Duodenal mucosa (tissue), 2 donors: ENCODE measurements around the gene CLEC16A.
"Not testable (repeated sequence)": the region's sequence is repeated elsewhere in the genome, so short reads cannot be mapped to it uniquely, and the experiment has no call there.

Source experiments
- H3K27ac ChIP-seq: one replicate; pipeline ENCODE4 v1.7.0; 2013; ENCODE audit warnings: low read depth, low read length
- H3K27me3 ChIP-seq, 2 donors: one replicate each; pipeline ENCODE4 v1.7.0; 2013; ENCODE audit warnings: low read length in 2 of 2, control low read depth in 1 of 2; ENCODE audit not compliant: insufficient read depth in 2 of 2, control insufficient read depth in 1 of 2
- H3K36me3 ChIP-seq, 2 donors: one replicate each; pipeline ENCODE4 v1.7.0; 2013; ENCODE audit warnings: low read length in 2 of 2, control low read depth in 1 of 2; ENCODE audit not compliant: insufficient read depth in 2 of 2, control insufficient read depth in 1 of 2
- H3K4me1 ChIP-seq, 2 donors: one replicate each; pipeline ENCODE4 v1.7.0; 2013; ENCODE audit warnings: low read length in 2 of 2, control low read depth in 1 of 2; ENCODE audit not compliant: insufficient read depth in 2 of 2, control insufficient read depth in 1 of 2
- H3K4me3 ChIP-seq, 2 donors: one replicate each; pipeline ENCODE4 v1.7.0; 2013; ENCODE audit warnings: low read length in 2 of 2, low read depth in 1 of 2
- H3K9ac ChIP-seq, 2 donors: one replicate each; pipeline ENCODE4 v1.7.0; 2013; ENCODE audit warnings: low read length in 2 of 2, low read depth in 1 of 2
- H3K9me3 ChIP-seq, 2 donors: one replicate each; pipeline ENCODE4 v1.7.0; 2013; ENCODE audit warnings: low read length in 2 of 2, control low read depth in 1 of 2; ENCODE audit not compliant: control insufficient read depth in 1 of 2

Gene CLEC16A

DNA sequence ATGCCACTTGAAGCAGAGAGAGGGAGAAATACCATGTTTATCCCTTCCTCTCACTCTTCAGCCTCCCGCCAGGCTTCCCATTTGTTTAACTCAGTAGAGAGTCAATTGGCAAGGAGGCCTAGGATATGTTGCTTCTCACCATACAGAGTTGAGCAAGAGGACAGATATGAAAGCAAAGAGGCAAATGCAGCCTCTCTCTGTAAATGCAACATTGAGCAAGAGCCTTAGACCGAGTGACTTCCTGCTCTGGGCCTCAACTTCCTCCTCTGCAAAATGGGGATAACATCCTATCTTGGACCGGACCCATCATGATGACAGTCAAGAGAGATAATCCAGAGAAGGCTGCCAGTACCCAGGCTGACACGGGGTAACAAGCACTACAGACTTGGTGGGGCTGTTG, 274.8 kb downstream of the CLEC16A start:
- no peaks in the 10 kb centered on the region for H3K36me3 ChIP-seq
- no peak overlapping the region for H3K9ac ChIP-seq
- peaks cover 3 to 4% of the 10 kb centered on the region in 2 donors for H3K4me1 ChIP-seq
- H3K27ac ChIP-seq: no peak overlapping the region
- H3K4me3 ChIP-seq: no peak overlapping the region
- peaks cover 9 to 22% of the 10 kb centered on the region in 2 donors for H3K9me3 ChIP-seq
- no peaks in the 10 kb centered on the region for H3K27me3 ChIP-seq

DNA sequence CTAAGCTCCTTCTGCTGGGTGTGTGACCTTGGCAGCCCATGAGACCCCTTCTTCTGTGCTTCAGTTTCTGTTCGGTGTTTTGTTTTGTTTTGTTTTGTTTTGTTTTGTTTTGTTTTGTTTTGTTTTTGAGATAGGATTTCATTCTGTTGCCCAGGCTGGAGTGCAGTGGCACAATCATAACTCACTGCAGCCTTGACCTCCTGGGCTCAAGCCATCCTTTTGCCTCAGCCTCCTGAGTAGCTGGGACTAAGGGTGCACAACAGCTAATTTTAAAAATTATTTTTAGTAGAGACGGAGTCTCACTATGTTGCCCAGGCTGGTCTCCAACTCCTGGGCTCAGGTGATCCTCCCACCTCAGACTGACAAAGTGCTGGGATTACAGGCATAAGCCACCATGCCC, 276.1 kb downstream of the CLEC16A start:
- not testable (repeated sequence) for H3K27me3 ChIP-seq, H3K9ac ChIP-seq, H3K4me3 ChIP-seq, H3K36me3 ChIP-seq, H3K27ac ChIP-seq
- peaks cover 9 to 22% of the 10 kb centered on the region in 2 donors for H3K9me3 ChIP-seq
- peaks cover 15 to 16% of the 10 kb centered on the region in 2 donors for H3K4me1 ChIP-seq

DNA sequence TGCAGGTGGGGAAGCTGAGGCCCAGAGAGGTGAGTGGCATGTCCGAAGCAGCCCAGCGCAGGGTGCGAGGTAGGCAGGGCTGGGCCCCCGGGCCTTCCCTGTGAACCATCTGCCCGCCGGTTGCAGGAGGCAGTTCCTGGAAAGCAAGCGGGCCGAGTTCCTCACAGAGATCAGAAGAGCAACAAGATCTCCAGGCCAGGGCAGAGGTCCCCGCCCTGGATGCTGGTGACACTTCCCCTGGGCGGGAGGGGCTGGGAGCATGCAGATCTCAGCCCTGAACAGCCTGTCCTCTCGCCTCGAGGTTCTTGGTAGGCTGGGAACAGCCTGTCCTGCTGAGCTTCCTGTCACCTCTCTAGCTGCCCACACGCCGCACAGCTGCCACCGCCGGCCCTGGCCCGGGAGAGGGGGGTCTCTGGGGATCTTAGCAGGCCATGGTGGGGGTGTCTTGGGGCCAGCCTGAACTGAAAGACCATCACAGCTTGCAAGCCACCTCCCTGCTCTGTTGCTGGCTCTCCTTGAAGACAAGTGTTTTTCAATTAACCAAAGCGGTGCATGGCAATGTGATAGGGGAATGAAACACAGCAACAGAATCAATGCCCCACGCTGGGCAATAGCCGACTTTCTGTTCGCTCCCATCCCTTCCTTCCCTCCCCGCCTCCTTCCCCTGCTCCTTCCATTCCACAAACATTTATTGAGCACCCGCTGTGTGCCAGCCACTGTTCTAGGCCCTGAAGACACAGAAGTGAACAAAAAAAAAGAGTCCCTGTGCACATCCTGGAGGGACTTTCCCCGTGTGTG, 279.9 kb downstream of the CLEC16A start:
- Histone ChIP-seq H3K9ac (peak overlapping the region in 1 of 2 donors; percentile 18), H3K27me3 (no peaks in the 10 kb centered on the region), H3K4me3 (no peak overlapping the region), H3K27ac (peak overlapping the region; percentile 11), H3K4me1 (peaks cover 15 to 16% of the 10 kb centered on the region in 2 donors), H3K9me3 (no peaks in the 10 kb centered on the region), H3K36me3 (no peaks in the 10 kb centered on the region)

DNA sequence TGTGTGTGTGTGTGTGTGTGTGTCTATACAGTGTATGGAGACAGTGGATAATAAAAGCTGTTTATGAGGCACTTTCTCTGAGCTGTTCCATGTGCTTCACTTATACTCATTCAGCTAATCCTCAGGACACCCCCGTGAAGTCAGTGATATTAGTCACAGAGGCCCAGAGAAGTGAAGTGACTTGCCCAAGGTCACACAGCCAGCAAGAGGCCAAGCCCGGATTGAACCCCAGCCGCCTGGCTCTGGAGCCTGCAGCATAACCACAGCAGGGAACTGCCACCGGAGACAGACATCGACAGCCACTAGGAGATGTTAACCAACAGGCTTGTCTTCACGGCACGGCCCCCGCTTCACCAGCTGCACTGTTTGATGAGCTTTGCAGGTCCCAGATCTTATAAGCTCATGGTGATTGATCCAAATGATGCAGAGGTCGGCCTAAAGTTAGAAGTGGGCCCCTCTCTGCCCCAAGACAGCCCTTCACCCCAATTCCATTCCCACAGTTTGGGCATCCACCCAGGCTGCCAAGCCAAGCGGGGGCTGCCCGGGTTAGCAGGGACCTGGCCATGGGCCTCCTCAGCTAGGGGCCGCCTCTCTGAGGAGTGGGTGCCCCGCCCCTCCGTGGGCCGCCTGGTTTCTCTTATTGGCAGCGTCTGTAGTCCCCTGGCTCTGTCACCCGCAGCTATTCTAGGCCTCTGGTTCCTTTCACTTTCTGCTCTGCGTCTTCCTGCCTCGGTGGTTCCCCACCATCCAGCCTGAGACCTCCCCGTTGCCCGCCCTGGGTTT, 280.7 kb downstream of the CLEC16A start:
- Histone ChIP-seq H3K4me3 (no peak overlapping the region), H3K4me1 (peaks cover 15 to 16% of the 10 kb centered on the region in 2 donors), H3K9me3 (no peaks in the 10 kb centered on the region), H3K27ac (no peak overlapping the region), H3K36me3 (no peaks in the 10 kb centered on the region), H3K27me3 (no peaks in the 10 kb centered on the region), H3K9ac (no peak overlapping the region)

DNA sequence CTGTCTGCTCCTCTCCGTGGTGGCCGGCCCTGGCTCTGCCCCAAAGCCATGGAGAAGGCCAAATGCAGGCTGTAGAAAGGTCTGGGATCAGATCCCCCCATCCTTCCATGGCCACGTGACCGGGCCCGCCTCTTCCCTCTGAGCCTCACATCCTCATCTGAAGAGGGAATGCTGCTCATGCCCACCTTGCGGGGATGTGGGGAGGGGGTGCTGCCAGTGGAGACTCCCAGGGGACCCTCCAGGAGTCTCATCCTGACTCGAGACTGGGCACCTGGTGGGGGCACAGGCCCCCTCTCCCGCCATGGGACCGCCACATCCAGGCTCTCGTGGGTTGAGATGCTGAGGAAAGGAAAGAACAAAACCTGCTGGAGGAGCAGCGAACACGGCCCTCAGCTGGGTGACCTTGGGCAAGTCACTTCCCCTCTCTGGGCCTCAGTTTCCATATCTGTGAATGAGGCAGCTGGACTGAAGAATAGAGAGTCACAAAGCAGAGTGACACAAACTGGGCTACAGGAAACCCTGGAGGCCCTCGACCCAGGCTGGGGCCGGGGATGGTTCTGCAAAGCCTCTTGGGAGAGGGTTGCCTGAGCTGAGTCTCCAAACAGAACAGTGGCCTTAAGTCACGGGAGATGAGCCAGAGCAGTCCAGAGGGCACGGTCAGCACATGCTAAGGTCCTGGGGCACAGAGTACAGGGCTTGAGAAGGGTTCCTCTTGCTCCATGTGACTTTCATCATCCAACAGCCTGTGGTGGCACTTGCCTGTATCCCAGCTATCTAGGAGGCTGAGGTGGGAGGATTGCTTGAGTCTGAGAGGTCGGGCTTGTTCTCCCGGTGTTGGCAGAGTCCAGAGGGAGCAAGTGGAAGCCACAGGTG, 281.5 kb downstream of the CLEC16A start:
- Histone ChIP-seq H3K4me3 (no peak overlapping the region), H3K4me1 (peaks cover 15 to 16% of the 10 kb centered on the region in 2 donors), H3K27ac (no peak overlapping the region), H3K9me3 (no peaks in the 10 kb centered on the region), H3K9ac (no peak overlapping the region), H3K36me3 (no peaks in the 10 kb centered on the region), H3K27me3 (no peaks in the 10 kb centered on the region)

DNA sequence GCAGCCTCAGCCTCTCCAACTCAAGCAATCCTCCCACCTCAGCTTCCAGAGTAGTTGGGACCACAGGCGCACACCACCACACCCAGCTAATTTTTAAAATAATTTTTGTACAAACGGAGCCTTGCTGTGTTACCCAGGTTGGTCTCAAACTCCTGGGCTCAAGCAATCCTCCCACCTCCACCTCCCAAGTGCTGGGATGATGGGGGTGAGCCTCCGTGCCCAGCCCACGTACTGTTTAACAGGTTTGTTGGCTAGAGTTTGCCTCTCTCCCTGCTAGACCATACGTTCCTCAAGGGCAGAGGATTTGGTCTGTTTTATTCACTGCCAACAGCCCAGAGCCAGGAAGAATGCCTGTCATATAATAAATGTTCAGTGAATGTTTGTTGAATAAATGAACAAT, 285.1 kb downstream of the CLEC16A start:
- Histone ChIP-seq H3K27ac (no peak overlapping the region), H3K9me3 (no peaks in the 10 kb centered on the region), H3K36me3 (no peaks in the 10 kb centered on the region), H3K9ac (no peak overlapping the region), H3K4me3 (no peak overlapping the region), H3K27me3 (no peaks in the 10 kb centered on the region), H3K4me1 (peaks cover 14 to 16% of the 10 kb centered on the region in 2 donors)

DNA sequence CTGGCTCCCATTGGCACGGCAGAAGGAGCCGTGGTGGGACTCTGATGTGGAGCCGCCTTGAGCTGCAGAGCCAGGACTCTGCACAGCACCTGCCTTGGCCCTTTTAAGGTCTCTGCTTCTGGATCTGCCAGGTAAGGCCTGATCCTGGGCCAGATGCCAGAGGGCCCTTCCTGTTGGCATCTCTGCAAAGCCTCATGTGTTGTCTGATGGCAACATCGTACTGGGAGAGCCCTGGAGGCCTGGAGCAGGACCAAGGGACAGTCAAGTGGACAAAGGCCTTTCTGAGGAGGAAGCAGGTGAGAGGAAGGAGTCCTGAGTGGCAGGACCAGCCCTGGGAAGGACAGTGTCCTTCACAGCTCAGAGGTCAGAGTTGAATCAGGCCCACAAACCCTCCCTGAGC, 285.5 kb downstream of the CLEC16A start:
- peaks cover 11 to 12% of the 10 kb centered on the region in 2 donors for H3K4me1 ChIP-seq
- H3K27ac ChIP-seq: no peak overlapping the region
- no peaks in the 10 kb centered on the region for H3K9me3 ChIP-seq
- no peak overlapping the region for H3K9ac ChIP-seq
- no peaks in the 10 kb centered on the region for H3K36me3 ChIP-seq
- H3K4me3 ChIP-seq: no peak overlapping the region
- no peaks in the 10 kb centered on the region for H3K27me3 ChIP-seq

DNA sequence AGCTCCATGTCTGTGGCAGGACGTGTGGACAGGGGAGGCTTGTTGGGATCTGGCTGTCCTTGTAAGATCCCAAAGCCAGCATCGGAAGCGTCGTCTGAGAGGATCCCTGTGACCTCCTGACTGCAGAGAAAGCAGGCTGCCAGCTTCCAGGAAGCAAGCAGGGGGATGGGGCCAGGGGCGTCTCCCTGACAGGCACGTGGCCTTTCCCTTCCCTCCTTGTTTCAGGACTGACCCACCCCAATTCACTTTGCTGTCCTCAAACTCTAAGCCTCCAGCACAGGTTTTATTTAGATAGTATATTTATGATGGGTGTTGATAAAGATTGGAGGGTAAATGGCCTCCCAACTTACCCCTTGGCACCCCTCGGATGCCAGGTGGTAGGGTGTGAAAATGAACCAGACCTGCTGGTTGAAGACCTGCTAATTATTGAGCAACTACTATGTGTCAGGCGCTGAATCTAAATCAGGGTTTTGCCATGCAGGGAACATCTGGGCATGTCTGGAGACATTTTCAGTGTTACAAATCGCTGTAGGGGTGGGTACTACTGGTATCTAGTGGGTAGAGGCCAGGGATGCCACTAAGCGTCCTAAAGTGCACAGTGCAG, 287.1 kb downstream of the CLEC16A start:
- Histone ChIP-seq H3K36me3 (no peaks in the 10 kb centered on the region), H3K4me1 (peaks cover 5 to 7% of the 10 kb centered on the region in 2 donors), H3K27ac (no peak overlapping the region), H3K9me3 (no peaks in the 10 kb centered on the region), H3K4me3 (no peak overlapping the region), H3K9ac (no peak overlapping the region), H3K27me3 (no peaks in the 10 kb centered on the region)
